Naive thymus-derived CD8-positive, alpha-beta T cell (primary cell): Measurements from ENCODE around the gene ARAF. TPM values are rescaled to one million over a fixed set of nuclear protein-coding genes. Genes with fewer than 3 reads are reported as not detected.
A peak's percentile ranks its signal among the peaks of the same experiment; 100 is the strongest.
"Not testable (repeated sequence)": the region's sequence is repeated elsewhere in the genome, so short reads cannot be mapped to it uniquely, and the experiment has no call there.

Experiments used
- ATAC-seq, 2 donors: fragments of 150-1000 bp; cut with Tn5 transposase in 1 of 2; sonication (Bioruptor Pico), chemical (Tn5 transposase) in 1 of 2; 1 replicate in 1 of 2; 2 replicates in 1 of 2; pipeline ENCODE4 v1.10.0; 2021; ENCODE audit warnings: mild to moderate bottlenecking in 2 of 2, moderate library complexity in 2 of 2
- POLR2A ChIA-PET: fragments of 350-600 bp; sonication (Branson Sonifier 250); formaldehyde crosslinking; loops from one replicate; lab custom pipeline; 2021; ENCODE audit warnings: antibody characterized with exemption; lab: Charles Lee
- DNase-seq, 10 donors: peaks; one replicate each; pipeline versions ENCODE4 v3.0.0 to v3.0.0-alpha.2; 2020 to 2022
- H3K27ac Mint-ChIP-seq, 10 donors: one replicate each; pipeline ENCODE4 v1.8.0; 2020 to 2022; ENCODE audit warnings: mild to moderate bottlenecking in 10 of 10, mixed read lengths in 10 of 10, moderate library complexity in 4 of 10, inconsistent platforms in 1 of 10
- H3K27me3 Mint-ChIP-seq, 5 donors: one replicate each; pipeline ENCODE4 v1.8.0; 2021 to 2022; ENCODE audit warnings: mixed read lengths in 5 of 5
- H3K36me3 Mint-ChIP-seq, 3 donors: one replicate each; pipeline ENCODE4 v1.8.0; 2020 to 2022; ENCODE audit warnings: mixed read lengths in 3 of 3, mild to moderate bottlenecking in 2 of 3, inconsistent platforms in 1 of 3
- H3K4me1 Mint-ChIP-seq, 4 donors: one replicate each; pipeline ENCODE4 v1.8.0; 2021 to 2022; ENCODE audit warnings: mixed read lengths in 4 of 4
- H3K4me3 Mint-ChIP-seq, 10 donors: one replicate each; pipeline ENCODE4 v1.8.0; 2020 to 2022; ENCODE audit warnings: mild to moderate bottlenecking in 10 of 10, mixed read lengths in 10 of 10, moderate library complexity in 6 of 10, inconsistent platforms in 1 of 10
- H3K9me3 Mint-ChIP-seq, 9 donors: one replicate each; pipeline ENCODE4 v1.8.0; 2020 to 2022; ENCODE audit warnings: mixed read lengths in 9 of 9, mild to moderate bottlenecking in 3 of 9, inconsistent platforms in 1 of 9, moderate library complexity in 1 of 9
- polyA plus RNA-seq, 3 donors: library from polyadenylated mRNA; unstranded; fragments of 300-500 nt; fragmentation: Illumina TruSeq; gene quantifications; one replicate each; pipeline ENCODE4 v1.2.3, GENCODE V29; 2021
- total RNA-seq, 8 experiments: library from RNA in 2 of 8; stranded (reverse) in 2 of 8; gene quantifications; one replicate each; pipeline ENCODE4 v1.2.3 and lab custom pipeline; 2021 to 2026

ARAF gene
- total RNA-seq (100 to 1,000 TPM; 109 to 121 TPM), polyA plus RNA-seq (10 to 100 TPM; 63.2 to 95.4 (median 74.5) TPM), total RNA-seq (lab: John Stamatoyannopoulos, UW) (81.0 to 107 (median 86.7) reads per million in 6 experiments)

DNA sequence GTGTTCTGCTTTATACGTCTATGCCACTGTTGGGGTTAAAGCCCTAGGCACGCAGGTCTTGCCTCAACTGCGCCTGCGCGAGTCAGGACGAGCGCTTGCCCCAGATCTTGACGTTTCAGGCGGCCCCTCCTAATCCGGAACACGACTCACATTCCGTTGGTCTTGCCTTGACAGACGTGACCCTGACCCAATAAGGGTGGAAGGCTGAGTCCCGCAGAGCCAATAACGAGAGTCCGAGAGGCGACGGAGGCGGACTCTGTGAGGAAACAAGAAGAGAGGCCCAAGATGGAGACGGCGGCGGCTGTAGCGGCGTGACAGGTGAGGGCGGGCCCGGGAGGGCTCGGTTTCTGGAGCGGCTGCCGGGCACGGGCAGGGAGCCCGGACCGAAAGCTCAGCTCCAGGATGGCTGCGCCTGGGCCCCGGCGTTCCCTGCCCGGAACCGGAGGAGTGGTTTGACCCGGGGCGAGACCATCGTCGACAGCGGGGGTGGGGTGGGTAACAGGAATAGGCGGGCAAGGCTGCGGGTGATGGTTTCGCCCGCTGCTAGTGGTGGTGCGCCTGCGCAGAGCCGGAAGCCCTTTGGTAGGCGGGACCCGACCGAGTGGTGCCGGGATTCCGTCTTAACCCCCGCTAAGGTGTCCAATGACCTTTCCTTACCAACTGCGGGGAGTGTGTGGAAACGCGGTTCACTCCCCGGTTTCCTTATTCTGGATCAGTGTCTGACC is at the start of gene ARAF:
ARAF (plus strand) TSS at position 272 of the 725 bp plus-strand sequence. CDS start 1,763 bp downstream, outside the sequence.
- Mint-ChIP-seq H3K4me3 (peak within 1 kb of the TSS; percentile 84 to 98 (median 94)), H3K4me1 (peaks cover 16 to 53% (median 41%) of the 10 kb centered on the region in 4 donors), H3K36me3 (peaks cover 7 to 26% (median 8%) of the 10 kb centered on the region in 3 donors), H3K27ac (peak within 1 kb of the TSS; percentile 96 to 99 (median 98)), H3K27me3 (no peaks in the 10 kb centered on the region), H3K9me3 (peaks cover 0 to 4% (median 0%) of the 10 kb centered on the region in 9 donors)
- peak; percentile 81 to 99 (median 95) for DNase-seq
- peak; percentile 89 for ATAC-seq
- POLR2A ChIA-PET: interaction anchor here (0.7 to 2.0 kb wide), 6 partner anchors 10 to 416 kb away, joined by 3 to 7 read pairs (median 4); partner anchors contain the start of genes ELK1, RBM10 and USP11

DNA sequence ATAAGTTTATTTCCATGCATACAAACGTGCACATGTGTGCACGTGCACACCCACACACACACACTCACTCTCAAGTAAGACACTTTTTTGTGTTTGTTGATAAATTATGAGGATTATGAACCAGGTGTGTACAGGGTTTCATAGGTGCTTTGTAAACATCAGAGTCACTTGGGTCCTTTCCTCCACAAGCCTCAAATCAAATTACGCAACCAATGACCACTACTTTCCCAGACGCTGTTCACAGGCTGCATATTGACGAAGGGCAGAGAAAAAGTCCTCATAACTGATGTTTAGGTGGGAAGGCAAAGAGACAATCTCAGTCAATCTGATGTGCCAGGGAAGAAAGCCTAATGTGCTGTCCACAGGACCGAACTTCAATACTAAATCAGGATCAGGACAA is 48.6 kb upstream of the ARAF start:
- H3K9me3 Mint-ChIP-seq, DNase-seq, POLR2A ChIA-PET, H3K36me3 Mint-ChIP-seq, H3K27me3 Mint-ChIP-seq, ATAC-seq: not testable (repeated sequence)
- Mint-ChIP-seq H3K4me1 (peaks cover 10 to 23% (median 13%) of the 10 kb centered on the region in 4 donors), H3K4me3 (peak overlapping the region; percentile 43 to 84 (median 64)), H3K27ac (peak overlapping the region in 9 of 10 donors; percentile 15 to 83 (median 67))

DNA sequence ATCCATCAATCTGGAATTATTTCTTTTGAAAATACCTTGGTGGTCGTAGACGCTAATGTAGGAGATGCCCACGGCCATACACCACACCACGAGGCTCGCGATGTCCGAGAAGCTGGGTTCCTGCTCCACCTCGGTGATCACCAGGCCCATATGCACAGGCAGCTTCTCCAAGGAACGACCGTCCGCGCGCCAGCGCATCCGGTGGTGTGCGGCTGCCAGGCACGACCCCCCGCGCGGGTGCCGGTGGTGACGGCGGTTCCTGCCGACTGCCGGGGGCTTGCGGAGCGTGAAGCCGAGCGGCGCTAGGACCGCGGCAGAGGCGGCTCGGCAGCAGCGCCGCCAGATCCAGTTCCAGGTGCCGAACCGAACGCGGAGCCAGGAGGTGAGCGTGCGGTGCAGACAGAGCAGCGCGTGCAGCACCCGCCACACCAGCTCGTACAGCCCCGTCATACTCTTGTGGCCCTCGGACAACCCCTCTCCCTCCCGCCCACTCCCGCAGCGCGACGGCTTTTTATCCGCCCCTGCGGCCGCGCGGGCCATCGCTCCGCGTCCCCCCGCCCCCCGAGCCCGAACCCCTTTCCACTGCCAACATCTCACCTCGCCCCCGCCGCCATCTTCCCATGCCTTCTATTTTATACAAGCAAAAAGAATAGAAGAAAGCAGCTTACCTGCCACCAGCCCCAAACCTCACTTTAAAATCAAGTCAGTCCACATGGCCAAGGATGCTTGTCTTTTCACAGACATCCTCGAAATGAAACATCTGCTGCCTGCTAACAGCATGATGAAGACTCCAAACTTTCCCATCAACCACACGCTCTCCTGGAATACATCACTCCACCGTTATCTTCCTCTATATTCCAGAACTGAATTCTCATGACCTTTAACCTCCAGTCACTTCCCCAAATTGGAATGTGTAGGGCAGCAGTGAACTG is 47.7 kb upstream of the ARAF start:
- peak in 6 of 10 donors; percentile 6 to 30 (median 15) for DNase-seq
- not testable (repeated sequence) for H3K9me3 Mint-ChIP-seq

DNA sequence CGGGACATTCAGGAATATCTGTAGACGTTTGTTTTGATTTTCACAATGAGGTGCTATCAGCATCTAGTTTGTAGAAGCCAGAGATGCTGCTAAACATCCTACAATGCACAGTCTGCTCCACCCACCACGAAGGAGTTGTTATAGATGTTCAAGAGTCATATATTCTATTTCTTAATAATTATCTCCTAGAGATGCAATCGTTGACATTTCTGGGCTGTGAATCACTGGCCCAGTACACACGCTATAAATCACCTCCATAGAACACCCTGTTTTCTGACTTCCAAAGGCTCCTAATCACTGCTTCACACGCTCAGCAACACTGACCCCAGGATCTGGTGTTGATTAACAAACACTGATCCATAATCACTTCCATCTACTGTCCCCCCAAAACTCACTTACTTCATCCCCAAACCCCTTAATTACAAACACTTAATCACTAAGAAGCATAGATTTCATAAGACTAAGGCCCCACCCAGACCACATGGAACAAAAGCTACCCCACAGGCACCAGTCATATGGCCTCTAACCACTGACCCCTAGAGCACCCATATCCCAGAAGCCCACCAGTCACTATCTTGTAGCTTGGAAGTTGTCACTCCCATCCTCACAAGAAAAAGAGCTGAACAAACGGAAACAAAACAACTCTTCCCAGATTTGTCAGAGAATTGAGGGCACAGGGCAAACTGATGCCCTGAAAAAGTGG is 46.3 kb upstream of the ARAF start:
- POLR2A ChIA-PET: interaction anchor here (0.5 to 1.0 kb wide), 5 partner anchors 24 to 324 kb away, joined by 3 to 7 read pairs (median 3); partner anchors contain the start of gene USP11
- Mint-ChIP-seq H3K9me3 (no peaks in the 10 kb centered on the region), H3K4me1 (peaks cover 10 to 26% (median 15%) of the 10 kb centered on the region in 4 donors), H3K27me3 (no peaks in the 10 kb centered on the region), H3K27ac (peak overlapping the region in 3 of 10 donors; percentile 2 to 78 (median 21)), H3K36me3 (no peaks in the 10 kb centered on the region), H3K4me3 (peak overlapping the region in 7 of 10 donors; percentile 15 to 85 (median 55))
- ATAC-seq (no peak), DNase-seq (no peak)

More for the DNA sequence above, 47.7 kb upstream of the ARAF start:
- not testable (repeated sequence) for H3K27me3 Mint-ChIP-seq, H3K36me3 Mint-ChIP-seq
- H3K27ac Mint-ChIP-seq: peak overlapping the region in 9 of 10 donors; percentile 12 to 90 (median 80)
- ATAC-seq: peak; percentile 90
- peaks cover 10 to 23% (median 14%) of the 10 kb centered on the region in 4 donors for H3K4me1 Mint-ChIP-seq
- H3K4me3 Mint-ChIP-seq: peak overlapping the region; percentile 81 to 90 (median 88)
- POLR2A ChIA-PET: interaction anchor here (0.6 to 1.0 kb wide), 4 partner anchors 10 to 280 kb away, joined by 3 to 10 read pairs (median 4); partner anchors contain the start of gene USP11

DNA sequence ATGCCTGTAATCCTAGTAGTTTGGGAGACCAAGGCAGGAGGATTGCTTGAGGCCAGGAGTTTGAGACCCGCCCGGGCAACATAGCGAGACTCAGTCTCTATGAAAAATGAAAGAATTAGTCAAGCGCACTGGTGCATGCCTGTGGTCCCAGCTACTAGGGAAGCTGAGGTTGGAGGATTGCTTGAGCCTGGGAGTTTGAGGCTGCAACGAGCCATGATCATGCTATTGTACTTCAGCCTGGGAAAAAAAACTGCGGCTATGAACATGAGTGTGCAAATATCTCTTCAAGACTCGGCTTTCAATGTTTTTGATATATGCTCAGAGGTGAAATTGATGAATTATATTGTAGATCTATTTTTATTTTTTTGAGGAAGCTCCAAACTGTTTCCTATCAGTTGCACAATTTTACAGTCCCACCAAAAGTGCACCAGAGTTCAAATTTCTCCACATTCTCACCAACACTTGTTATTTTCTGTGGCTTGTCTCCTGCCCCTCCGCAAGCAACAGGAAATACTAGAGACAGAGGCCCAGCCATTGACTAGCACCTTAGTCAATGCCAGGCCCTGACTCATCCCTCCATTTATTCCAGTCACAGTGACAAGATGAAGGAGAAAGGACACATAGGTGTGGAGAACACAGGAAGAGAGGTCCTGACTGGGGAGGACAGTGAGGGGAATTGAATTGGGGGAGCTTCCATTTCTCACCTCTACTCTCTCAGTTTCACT is 44.9 kb upstream of the ARAF start:
- Mint-ChIP-seq H3K4me3 (peak overlapping the region in 1 of 10 donors; percentile 20), H3K27me3 (no peaks in the 10 kb centered on the region), H3K36me3 (no peaks in the 10 kb centered on the region), H3K4me1 (peaks cover 10 to 26% (median 15%) of the 10 kb centered on the region in 4 donors), H3K9me3 (peaks cover 0 to 2% (median 0%) of the 10 kb centered on the region in 9 donors), H3K27ac (peak overlapping the region in 1 of 10 donors; percentile 67)
- ATAC-seq (no peak), DNase-seq (no peak)
- POLR2A ChIA-PET: interaction anchor here (0.6 to 0.8 kb wide), 2 partner anchors 10 to 126 kb away, joined by 3 to 6 read pairs; no protein-coding TSS in a partner anchor

DNA sequence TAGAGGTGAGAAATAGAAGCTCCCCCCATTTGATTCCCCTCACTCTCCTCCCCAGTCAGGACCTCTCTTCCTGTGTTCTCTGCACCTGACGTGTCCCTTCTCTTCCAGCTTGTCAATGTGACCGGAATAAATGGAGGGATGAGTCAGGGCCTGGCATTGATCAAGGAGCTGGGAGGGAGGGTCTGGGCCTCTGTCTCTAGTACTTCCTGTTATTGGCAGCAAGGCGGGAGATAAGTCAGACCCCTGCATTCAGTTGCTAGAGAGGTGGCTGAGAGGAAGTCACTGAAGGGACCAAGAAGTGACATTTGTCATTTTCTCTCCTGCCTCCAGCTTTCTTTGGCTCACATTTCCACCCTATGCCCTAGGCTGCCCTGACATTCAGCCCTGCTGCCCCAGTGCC is 42.9 kb upstream of the ARAF start:
- no peak for ATAC-seq
- POLR2A ChIA-PET: no interaction called here
- H3K9me3 Mint-ChIP-seq: peaks cover 0 to 11% (median 0%) of the 10 kb centered on the region in 9 donors

DNA sequence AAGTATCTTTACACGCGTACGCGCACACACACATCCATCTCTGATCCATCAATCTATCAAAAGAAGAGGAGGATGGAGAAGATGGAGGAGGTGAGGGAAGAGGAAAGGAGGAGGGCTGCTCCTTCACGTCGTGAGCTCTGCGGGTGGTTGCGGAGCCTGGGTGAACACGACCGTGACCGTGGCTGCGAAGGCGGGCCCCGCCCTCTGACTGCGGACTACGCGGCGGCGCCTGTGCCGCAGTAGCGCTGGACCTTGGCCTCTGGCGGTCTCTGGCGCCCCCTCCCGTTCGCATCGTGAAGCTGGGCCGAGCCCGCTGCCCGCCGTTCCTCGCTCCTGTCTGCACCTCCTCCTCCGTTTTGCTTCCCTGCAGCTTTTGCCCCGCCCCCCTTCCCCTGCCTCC is 37.7 kb upstream of the ARAF start:
- ATAC-seq (peak; percentile 97 to 99), DNase-seq (peak; percentile 47 to 82 (median 73))
- peak overlapping the region in 7 of 10 donors; percentile 7 to 77 (median 49) for H3K27ac Mint-ChIP-seq
- H3K4me1 Mint-ChIP-seq: peaks cover 0 to 6% (median 1%) of the 10 kb centered on the region in 4 donors
- H3K9me3 Mint-ChIP-seq: peaks cover 0 to 11% (median 0%) of the 10 kb centered on the region in 9 donors
- POLR2A ChIA-PET: interaction anchor here (0.6 to 1.7 kb wide), 8 partner anchors 10 to 395 kb away, joined by 3 to 10 read pairs (median 4); partner anchors contain the start of gene USP11
- H3K4me3 Mint-ChIP-seq: peak overlapping the region; percentile 61 to 85 (median 74)
- H3K36me3 Mint-ChIP-seq: no peaks in the 10 kb centered on the region
- no peaks in the 10 kb centered on the region for H3K27me3 Mint-ChIP-seq

More for the DNA sequence above, 42.9 kb upstream of the ARAF start:
- Mint-ChIP-seq H3K27ac (peak overlapping the region in 1 of 10 donors; percentile 37), H3K36me3 (no peaks in the 10 kb centered on the region), H3K4me1 (peaks cover 6 to 21% (median 11%) of the 10 kb centered on the region in 4 donors), H3K27me3 (no peaks in the 10 kb centered on the region), H3K4me3 (no peak overlapping the region)
- DNase-seq: no peak

DNA sequence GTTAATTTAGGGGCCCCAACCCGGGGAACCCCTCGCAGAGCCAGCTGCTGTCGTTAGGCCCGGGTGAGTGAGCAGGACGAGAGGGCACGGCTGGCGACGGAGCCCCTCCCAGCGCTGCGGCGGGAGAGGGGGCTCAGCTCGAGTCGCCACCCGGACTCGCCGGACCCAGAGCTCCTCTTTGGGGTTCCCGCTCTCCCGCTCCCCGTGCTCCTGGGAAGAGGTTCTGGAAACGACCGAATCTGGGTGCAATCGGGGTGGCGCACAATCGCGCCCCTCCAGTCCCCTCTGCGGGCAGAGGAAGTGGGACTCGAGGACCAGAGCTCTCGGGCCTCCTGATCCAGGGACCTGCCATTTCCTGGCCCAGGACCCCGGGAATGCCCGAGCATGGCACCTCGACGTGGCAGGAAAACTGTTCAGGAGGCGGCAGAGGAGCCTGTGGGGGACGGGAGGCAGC is 37.3 kb upstream of the ARAF start:
- H3K36me3 Mint-ChIP-seq: no peaks in the 10 kb centered on the region
- ATAC-seq: peak in 1 of 2 donors; percentile 54
- H3K27ac Mint-ChIP-seq: no peak overlapping the region
- peaks cover 0 to 11% (median 0%) of the 10 kb centered on the region in 9 donors for H3K9me3 Mint-ChIP-seq
- no peaks in the 10 kb centered on the region for H3K27me3 Mint-ChIP-seq
- H3K4me3 Mint-ChIP-seq: peak overlapping the region; percentile 26 to 85 (median 68)
- peaks cover 0 to 3% (median under 1%) of the 10 kb centered on the region in 4 donors for H3K4me1 Mint-ChIP-seq
- no peak for DNase-seq
- POLR2A ChIA-PET: interaction anchor here (0.6 to 1.7 kb wide), 7 partner anchors 10 to 395 kb away, joined by 3 to 10 read pairs (median 4); partner anchors contain the start of gene USP11

DNA sequence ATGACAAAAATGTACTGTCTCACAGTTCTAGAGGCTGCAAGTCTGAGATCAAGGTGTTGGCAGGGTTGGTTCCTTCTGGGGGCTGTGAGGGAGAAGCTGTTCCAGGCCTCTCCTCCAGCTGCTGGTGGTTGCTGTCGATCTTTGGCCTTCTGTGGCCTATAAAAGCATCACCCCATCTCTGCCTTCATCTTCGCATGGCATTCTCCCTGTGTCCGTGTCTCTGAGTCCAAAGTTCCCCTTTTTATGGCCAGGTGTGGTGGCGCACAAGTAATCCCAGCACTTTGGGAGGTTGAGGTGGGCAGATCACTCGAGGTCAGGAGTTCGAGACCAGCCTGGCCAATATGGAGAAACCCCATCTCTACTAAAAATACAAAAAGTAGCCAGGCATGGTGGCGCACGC is 31.5 kb upstream of the ARAF start:
- Mint-ChIP-seq H3K36me3 (no peaks in the 10 kb centered on the region), H3K9me3 (no peaks in the 10 kb centered on the region), H3K4me1 (peaks cover 0 to 2% (median 0%) of the 10 kb centered on the region in 4 donors), H3K4me3 (no peak overlapping the region), H3K27me3 (no peaks in the 10 kb centered on the region), H3K27ac (no peak overlapping the region)
- POLR2A ChIA-PET: no interaction called here
- DNase-seq (no peak), ATAC-seq (no peak)

DNA sequence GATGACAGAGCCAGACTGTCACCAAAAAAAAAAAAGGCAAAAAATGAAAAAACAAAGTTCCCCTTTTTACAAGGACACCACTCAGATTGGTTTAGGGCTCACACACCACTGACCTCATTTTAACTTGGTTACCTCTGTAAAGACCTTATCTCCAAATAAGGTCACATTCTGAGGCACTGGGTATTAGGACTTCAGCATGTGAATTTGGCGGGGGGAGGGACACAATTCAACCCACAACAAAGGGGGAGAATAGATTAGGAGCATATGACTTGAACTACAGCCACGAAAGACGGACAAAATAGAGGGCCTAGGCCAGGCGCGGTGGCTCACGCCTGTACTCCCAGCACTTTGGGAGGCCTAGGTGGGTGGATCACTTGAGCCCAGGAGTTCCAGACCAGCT is 31.0 kb upstream of the ARAF start:
- POLR2A ChIA-PET: no interaction called here
- H3K27ac Mint-ChIP-seq: no peak overlapping the region
- H3K36me3 Mint-ChIP-seq: no peaks in the 10 kb centered on the region
- ATAC-seq (no peak), DNase-seq (no peak)
- no peak overlapping the region for H3K4me3 Mint-ChIP-seq
- H3K27me3 Mint-ChIP-seq: no peaks in the 10 kb centered on the region
- H3K4me1 Mint-ChIP-seq: peaks cover 0 to 2% (median 0%) of the 10 kb centered on the region in 4 donors
- H3K9me3 Mint-ChIP-seq: no peaks in the 10 kb centered on the region

DNA sequence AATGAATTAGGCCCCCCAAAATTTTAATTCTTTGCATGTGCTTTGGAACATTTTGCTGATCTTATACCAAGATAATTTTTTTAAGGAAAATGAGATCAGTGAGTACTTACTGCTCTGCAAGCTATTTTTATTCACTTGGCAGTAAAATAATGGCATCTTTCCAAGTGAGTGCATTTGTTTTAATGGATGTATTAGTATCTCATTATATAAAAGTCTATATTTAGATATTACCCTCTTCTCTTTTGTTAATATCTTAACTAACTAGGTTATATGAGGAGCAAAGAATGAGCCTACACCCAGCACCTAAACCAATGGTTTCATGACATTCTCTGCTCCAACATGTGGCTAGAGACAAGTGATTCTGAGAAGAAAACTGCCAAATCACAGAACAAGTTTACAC is 21.1 kb upstream of the ARAF start:
- Mint-ChIP-seq H3K27me3 (no peaks in the 10 kb centered on the region), H3K4me1 (no peaks in the 10 kb centered on the region), H3K27ac (no peak overlapping the region), H3K4me3 (no peak overlapping the region), H3K9me3 (no peaks in the 10 kb centered on the region), H3K36me3 (no peaks in the 10 kb centered on the region)
- POLR2A ChIA-PET: no interaction called here
- no peak for ATAC-seq
- DNase-seq: no peak
